ENCODE data around the gene PRKN.

Gene PRKN

DNA sequence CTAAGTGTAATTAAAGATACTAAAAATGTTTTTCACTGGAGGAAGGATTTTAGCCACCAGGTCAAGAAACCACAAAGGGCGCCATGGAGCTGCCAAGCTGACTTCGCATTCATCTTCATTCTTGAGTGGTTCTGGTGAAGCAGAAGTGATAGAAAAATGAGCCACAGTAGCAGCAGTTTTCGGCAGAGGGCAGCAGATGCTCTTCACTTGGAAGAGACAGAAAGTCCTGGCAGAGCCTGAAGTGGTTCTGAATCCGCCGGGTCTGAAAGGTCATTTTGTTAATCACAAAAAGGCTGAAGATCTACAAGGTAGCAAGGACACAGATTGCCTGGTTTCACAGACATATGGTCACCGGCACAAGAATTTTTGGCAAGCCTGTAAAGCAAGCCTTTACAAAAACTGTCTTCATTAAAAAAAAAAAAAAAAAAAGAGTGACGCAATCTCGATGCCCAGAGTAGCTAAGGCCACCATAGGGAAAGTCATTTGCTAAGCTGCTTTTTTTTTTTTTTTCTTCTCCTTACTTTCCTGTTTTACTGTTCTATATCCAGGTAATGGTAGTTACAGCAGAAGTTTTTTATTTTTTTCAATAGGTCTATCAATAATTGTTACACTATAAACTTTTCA lies 1108.6 kb downstream of the PRKN start:
- intact Hi-C loops (cut with DNase I; ENCODE audit: low total_unique reads): no loop called here
- H3K27ac ChIP-seq: no peak overlapping the region
- H3K36me3 ChIP-seq: no peaks in the 10 kb centered on the region
- no peaks in the 10 kb centered on the region for H3K9me3 ChIP-seq
- no peaks in the 10 kb centered on the region for H3K27me3 ChIP-seq
- H3K4me3 ChIP-seq: no peak overlapping the region
- TF ChIP-seq CTCF (IDR thresholded peaks at IDR 0.05): peak in 1 of 2 experiments; percentile 22
- no peaks in the 10 kb centered on the region for H3K4me1 ChIP-seq
- no peak for DNase-seq

DNA sequence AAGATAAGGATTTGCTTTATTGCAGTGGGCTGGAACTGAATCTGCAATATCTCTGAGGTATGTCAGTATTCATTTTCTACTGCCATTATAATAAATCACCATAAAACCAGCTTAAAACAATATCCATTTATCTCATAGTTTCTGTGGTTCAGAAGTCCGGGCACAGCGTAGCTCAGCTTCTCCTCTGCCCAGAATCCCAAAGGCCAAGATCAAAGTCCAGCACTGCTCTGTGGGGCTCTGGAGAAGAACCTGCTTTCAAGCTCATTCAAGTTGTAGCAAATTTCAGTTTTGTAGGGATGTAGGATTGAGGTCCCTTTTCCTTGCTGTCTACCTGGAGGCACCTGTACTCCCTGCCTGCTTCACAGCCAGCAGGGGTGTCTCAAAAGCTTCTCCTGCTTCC lies 1113.9 kb downstream of the PRKN start:
- TF ChIP-seq CTCF (IDR thresholded peaks at IDR 0.05): no peak
- no peak for DNase-seq
- Histone ChIP-seq H3K36me3 (no peaks in the 10 kb centered on the region), H3K27me3 (no peaks in the 10 kb centered on the region), H3K27ac (no peak overlapping the region), H3K4me1 (no peaks in the 10 kb centered on the region), H3K4me3 (no peak overlapping the region), H3K9me3 (peaks cover 0 to 8% (median 0%) of the 10 kb centered on the region in 3 donors)
- intact Hi-C loops (cut with DNase I; ENCODE audit: low total_unique reads): no loop called here

DNA sequence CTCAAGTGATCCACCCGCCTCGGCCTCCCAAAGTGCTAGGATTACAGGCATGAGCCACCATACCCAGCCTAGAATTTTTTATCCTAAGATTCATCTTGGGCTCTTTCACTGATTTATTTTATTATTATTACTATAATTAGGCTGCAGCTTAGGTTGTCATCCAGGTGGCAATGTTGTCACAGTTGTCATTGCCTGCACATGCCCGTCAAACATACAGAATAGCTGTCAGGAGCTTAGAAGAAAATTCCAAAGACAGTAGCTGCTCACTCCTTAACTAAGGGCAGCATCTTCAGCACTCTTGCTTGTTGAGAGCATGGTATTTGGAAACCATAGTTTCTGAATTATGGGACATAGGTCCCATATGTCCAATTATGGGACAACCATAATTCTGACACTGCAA lies 1118.8 kb downstream of the PRKN start:
- Histone ChIP-seq H3K36me3 (no peaks in the 10 kb centered on the region), H3K9me3 (peaks cover 0 to 8% (median 0%) of the 10 kb centered on the region in 3 donors), H3K27ac (no peak overlapping the region), H3K4me1 (no peaks in the 10 kb centered on the region), H3K4me3 (no peak overlapping the region), H3K27me3 (no peaks in the 10 kb centered on the region)
- intact Hi-C loops (cut with DNase I; ENCODE audit: low total_unique reads): no loop called here
- no peak for TF ChIP-seq CTCF (IDR thresholded peaks at IDR 0.05)
- no peak for DNase-seq

GRCh38 chr6:161607696-161608297 lies 1119.8 kb downstream of the PRKN start:
- H3K4me3 ChIP-seq: no peak overlapping the region
- peaks cover 0 to 7% (median 0%) of the 10 kb centered on the region in 3 donors for H3K9me3 ChIP-seq
- H3K36me3 ChIP-seq: no peaks in the 10 kb centered on the region
- DNase-seq: no peak
- no peak overlapping the region for H3K27ac ChIP-seq
- no peaks in the 10 kb centered on the region for H3K4me1 ChIP-seq
- TF ChIP-seq CTCF (IDR thresholded peaks at IDR 0.05): no peak
- intact Hi-C loops (cut with DNase I; ENCODE audit: low total_unique reads): no loop called here
- no peaks in the 10 kb centered on the region for H3K27me3 ChIP-seq

DNA sequence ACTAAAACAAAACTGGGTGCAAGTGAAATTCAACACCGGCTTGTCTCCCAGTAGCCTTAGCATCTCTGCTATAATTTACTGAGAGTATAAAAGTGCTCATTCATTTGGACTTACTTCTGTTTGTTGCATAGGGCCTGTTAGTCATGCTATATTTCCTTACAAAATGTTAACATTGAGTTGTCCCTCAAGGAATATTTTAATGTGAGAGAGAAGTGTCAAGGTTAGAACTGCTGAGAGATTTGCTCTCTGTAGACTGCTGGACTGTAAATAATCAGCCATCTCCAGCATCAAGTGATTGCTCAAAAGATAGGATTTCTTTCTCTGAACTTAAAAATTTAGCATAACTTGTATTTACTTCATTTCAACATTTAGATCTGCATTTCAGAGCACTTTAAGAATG lies 1125.2 kb downstream of the PRKN start:
- H3K4me3 ChIP-seq: no peak overlapping the region
- no peak for TF ChIP-seq CTCF (IDR thresholded peaks at IDR 0.05)
- no peak overlapping the region for H3K27ac ChIP-seq
- no peaks in the 10 kb centered on the region for H3K36me3 ChIP-seq
- H3K4me1 ChIP-seq: no peaks in the 10 kb centered on the region
- no peak for DNase-seq
- H3K9me3 ChIP-seq: no peaks in the 10 kb centered on the region
- H3K27me3 ChIP-seq: no peaks in the 10 kb centered on the region
- intact Hi-C loops (cut with DNase I; ENCODE audit: low total_unique reads): no loop called here

All from tibial artery (tissue), 4 donors.